HG03469 (cell line): ENCODE measurements around the gene NAT14.

Experiments used
- ATAC-seq: cut with Tn5 transposase; IDR thresholded peaks from one replicate; pipeline ENCODE4 v1.9.1; 2021; ENCODE audit warnings: mild to moderate bottlenecking, moderate library complexity, moderate number of reproducible peaks; ENCODE audit not compliant: unreplicated experiment

NAT14 gene

DNA sequence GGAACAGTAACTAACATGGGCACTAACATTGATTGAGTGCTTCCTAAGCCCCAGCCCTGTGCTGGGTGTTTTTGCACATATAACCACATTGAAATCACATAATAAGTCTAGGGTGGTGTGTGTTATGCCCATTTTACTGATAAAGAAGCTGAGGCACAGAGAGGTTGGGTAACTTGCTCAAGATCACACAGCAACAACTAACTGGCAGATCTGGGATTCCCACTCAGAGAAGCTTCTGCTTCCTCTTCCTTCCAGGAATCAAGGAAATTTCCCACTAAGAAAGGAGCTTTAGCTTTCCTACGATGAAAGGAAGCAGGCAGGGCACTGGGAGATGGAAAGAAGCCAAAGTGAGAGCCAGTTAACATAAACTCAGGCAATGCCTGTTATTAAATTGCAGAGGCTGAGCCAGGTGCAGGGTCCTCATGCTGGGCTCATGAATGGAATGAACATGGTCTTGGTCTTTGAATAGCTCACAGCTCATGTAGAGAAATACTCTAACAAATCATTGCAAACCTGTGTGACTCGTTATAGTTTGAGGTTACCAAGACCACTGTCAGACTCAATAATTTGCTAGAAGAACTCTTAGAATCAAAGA, 13.4 kb downstream of the NAT14 start:
- no peak for ATAC-seq

- no peak for ATAC-seq
These were observed 15.5 kb downstream of the NAT14 start for GRCh38 chr19:55500368-55500952.

GRCh38 chr19:55502197-55502952, 17.4 kb downstream of the NAT14 start:
- no peak for ATAC-seq

- no peak for ATAC-seq
These were observed 18.1 kb downstream of the NAT14 start for GRCh38 chr19:55503157-55503501.

DNA sequence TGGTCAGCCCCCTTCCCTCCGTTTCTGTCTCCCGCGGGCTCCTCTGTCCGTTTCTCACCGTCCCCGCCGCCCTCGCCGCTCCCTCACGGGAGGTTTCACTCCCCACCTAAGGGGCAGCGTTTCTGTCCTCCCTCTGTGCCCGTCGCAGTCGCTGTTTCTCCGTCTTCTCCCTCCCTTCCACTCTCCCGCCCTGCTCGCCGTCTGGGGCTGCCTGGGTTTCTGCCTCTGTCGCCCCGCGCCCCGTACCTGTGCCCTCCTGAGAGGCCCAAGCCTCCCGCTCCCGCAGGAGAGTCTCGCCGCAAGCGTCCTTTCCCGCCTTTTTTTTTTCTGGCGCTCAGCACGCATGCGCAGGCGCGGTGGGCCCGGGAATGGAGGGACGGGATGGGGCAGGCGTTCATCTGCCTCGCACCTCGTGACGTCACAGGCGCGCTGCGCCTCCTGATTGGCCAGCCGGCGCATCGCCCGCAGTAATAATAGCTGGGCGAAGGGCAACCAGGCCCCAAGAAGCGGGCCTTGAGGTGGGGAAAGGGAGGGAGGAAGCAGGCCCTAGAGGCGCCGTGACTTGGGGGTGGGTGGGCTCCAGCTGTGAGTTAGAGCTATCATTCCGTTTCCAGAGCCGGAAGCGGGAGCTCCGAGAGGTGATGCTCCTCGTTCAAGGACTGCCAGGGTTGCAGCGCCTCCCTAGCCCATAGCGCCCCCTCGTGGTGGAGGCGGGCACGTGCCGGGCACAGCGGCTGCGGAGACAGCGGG, 18.7 kb downstream of the NAT14 start:
- ATAC-seq: peak; percentile 88

- ATAC-seq: no peak
These were observed 19.2 kb downstream of the NAT14 start for GRCh38 chr19:55504252-55504603.

DNA sequence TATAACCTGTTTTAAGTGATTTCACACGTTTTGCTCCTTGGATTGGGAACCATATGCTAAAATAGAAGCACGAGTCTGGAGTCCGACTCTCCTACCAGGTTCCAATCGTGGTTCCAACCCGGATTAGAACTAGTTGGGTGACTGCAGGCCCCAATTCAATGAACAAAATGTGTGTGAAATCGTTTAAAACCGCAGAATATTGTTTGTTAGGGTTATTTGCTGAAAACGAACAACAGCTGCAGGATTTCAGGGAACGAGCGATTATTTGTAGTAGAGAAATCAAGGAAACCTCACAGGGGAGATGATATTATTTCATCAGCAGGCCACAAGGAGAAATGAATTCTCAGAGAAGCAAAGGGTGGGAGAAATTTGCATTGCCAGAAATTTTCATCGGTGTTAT, 20.0 kb downstream of the NAT14 start:
- no peak for ATAC-seq

- ATAC-seq: no peak
These were observed 23.1 kb downstream of the NAT14 start for GRCh38 chr19:55508120-55508519.

DNA sequence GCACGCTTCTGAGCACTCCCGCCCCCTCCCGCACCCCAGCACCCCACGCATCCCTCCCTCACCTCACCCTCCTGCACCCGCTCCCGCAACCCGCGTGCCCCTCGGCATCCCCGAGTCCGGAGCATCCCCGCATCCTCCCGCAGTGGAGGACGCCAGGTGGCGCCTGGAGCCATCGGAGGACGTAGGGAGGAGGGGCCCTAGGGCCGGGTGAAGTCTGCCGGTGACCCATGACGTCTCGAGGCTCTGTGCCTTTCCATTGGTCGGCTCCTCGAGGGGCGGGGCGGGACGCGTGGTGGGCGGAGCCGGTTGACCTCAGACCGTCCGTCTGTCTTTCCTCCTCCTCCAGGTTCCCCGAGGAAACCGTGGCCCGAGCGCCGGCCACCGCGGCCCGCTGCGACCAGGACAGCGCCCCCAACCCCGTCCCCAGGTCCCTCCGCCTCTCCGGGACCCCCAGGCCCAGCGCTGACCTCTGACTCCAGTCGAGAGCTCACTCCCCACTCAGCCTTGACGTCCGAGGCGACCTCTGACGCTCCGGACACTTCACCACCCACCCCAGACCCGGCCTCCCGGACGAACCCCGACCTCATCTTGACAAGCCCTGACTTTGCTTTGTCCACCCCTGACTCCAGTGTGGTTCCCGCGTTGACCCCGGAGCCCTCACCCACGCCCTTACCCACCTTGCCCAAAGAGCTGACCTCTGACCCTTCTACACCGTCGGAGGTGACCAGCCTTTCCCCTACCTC, 32.1 kb downstream of the NAT14 start:
- peak; percentile 94 for ATAC-seq

GRCh38 chr19:55519451-55520311, 34.7 kb downstream of the NAT14 start:
- no peak for ATAC-seq

- no peak for ATAC-seq
These were observed 35.8 kb downstream of the NAT14 start for GRCh38 chr19:55520691-55521292.

DNA sequence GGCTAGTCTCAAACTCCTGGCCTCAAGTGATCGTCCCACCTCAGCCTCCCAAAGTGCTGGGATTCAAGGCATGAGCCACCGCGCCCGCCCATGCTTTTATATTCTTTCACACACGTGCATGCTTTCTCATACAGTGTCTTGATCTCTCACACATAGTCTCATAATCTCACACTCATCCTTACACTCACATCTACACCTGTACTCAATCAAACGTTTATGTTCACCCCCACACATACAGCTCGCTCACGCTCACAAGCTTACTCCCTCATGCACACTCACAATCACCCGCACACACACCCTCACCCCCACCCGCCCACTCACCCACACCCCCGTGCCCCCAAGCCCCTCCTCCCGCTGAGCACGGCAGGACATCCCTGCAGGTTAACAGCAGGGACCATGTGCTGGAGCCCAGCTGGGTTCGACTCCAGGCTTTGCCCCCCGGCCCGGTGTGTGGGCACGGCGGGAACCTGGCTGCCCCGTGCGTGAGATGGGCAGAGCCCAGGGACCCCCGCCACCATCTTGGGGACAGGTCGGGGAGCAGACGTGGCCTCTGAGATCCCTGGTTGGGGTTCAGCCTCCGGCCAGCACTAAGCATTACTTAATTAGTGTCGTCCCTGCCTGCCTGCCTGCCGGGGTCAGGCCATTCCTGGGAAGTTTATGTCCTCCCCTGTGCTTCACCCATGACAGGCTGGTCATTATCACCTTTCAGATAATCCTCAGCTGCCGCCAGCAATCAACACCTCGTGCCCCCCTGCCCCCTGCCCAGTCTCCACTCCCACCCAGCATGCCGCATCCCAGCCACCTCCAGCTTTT, 40.5 kb downstream of the NAT14 start:
- ATAC-seq: no peak

GRCh38 chr19:55526216-55527196, 41.5 kb downstream of the NAT14 start:
- ATAC-seq: no peak

DNA sequence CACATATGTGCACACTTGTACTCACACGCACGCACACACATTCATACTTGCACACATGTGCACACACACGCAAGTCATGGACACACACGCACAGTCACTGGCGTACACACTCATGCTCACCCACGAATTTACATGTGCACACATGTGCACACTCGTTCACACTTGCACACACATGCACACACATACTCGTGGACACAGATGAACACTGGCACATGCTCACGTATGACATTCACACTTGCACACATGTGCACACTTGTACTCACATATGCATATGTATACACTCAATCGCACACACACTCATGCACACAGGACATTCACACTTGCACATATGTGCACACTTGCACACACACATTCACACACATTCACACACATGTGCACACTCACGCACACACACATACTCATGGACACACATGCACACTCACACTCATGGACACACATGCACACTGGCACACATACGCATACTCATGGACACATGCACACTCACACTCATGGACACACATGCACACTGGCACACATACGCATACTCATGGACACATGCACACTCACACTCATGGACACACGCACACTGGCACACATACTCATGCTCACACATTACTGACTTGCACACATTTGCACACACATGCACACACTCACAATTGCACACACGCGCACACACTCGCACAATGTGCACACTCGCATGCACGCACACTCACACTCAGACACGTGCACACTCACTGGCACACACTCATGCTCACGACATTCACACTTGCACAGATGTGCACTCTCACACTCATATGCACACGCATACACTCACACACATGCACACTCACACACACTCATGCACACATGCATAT, 42.4 kb downstream of the NAT14 start:
- no peak for ATAC-seq

GRCh38 chr19:55528030-55528803, 43.2 kb downstream of the NAT14 start:
- ATAC-seq: no peak

DNA sequence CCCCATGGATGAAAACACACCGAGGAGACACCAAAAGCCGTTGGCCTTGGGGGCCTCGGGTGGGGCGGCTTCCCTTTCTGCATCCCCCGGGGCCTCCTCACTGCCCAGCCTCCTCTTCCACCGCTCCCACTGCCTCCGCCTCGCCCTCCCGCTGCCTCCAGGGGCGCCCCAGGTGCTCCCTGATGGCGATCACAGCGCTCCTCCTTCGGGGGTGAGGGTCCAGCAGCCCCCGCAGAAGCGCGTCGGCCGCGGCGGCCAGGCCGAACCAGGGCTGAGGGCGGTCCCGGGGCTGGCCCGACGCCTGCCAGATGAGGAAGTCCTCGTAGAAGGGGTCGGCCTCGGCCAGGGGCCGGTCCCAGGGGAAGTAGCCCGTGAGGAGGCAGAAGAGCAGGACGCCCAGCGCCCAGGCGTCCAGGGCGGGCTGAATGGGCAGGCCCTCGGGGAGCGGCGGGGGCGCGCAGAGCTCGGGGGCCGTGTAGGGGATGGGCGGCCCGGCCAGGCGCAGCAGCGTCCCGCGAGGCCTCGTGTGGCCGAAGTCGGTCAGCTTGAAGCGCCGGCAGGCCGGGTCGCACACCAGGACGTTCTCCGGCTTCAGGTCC, 44.7 kb downstream of the NAT14 start:
- no peak for ATAC-seq
